Mucosa of stomach (tissue), 1 donor: ENCODE results near the gene LPAR3.

Experiments
- H3K27me3 ChIP-seq: one replicate; pipeline ENCODE4 v1.7.0; 2013; ENCODE audit warnings: mild to moderate bottlenecking, low read length; ENCODE audit not compliant: control insufficient read depth, insufficient read depth
- H3K36me3 ChIP-seq: one replicate; pipeline ENCODE4 v1.7.0; 2013; ENCODE audit warnings: low read length; ENCODE audit not compliant: control insufficient read depth, insufficient read depth
- H3K4me1 ChIP-seq: one replicate; pipeline ENCODE4 v1.7.0; 2013; ENCODE audit warnings: mild to moderate bottlenecking, low read length; ENCODE audit not compliant: control insufficient read depth, insufficient read depth
- H3K4me3 ChIP-seq: one replicate; pipeline ENCODE4 v1.7.0; 2013; ENCODE audit warnings: low read length
- H3K9ac ChIP-seq: one replicate; pipeline ENCODE4 v1.7.0; 2013; ENCODE audit warnings: mild to moderate bottlenecking, low read length, moderate library complexity
- H3K9me3 ChIP-seq: one replicate; pipeline ENCODE4 v1.7.0; 2013; ENCODE audit warnings: mild to moderate bottlenecking, low read length, moderate library complexity; ENCODE audit not compliant: control insufficient read depth
- donor health status: Pancreatic carcinoma.

LPAR3 gene

GRCh38 chr1:84851839-84852238 is 41.2 kb downstream of the LPAR3 start:
- Histone ChIP-seq H3K4me3 (no peak overlapping the region), H3K9me3 (no peaks in the 10 kb centered on the region), H3K27me3 (no peaks in the 10 kb centered on the region), H3K9ac (no peak overlapping the region), H3K36me3 (no peaks in the 10 kb centered on the region), H3K4me1 (peaks cover 32% of the 10 kb centered on the region)

GRCh38 chr1:84849357-84849975 is 43.5 kb downstream of the LPAR3 start:
- no peaks in the 10 kb centered on the region for H3K36me3 ChIP-seq
- H3K9ac ChIP-seq, result no peak overlapping the region
- peaks cover 24% of the 10 kb centered on the region for H3K4me1 ChIP-seq
- no peaks in the 10 kb centered on the region for H3K9me3 ChIP-seq
- H3K27me3 ChIP-seq, result no peaks in the 10 kb centered on the region
- H3K4me3 ChIP-seq, result no peak overlapping the region

GRCh38 chr1:84847253-84848250 is 45.5 kb downstream of the LPAR3 start:
- Histone ChIP-seq H3K9me3 (no peaks in the 10 kb centered on the region), H3K9ac (no peak overlapping the region), H3K4me1 (peaks cover 19% of the 10 kb centered on the region), H3K4me3 (no peak overlapping the region), H3K27me3 (no peaks in the 10 kb centered on the region), H3K36me3 (no peaks in the 10 kb centered on the region)

- no peak overlapping the region for H3K4me3 ChIP-seq
- peaks cover 19% of the 10 kb centered on the region for H3K4me1 ChIP-seq
- no peaks in the 10 kb centered on the region for H3K36me3 ChIP-seq
- H3K9ac ChIP-seq, result no peak overlapping the region
- no peaks in the 10 kb centered on the region for H3K9me3 ChIP-seq
- H3K27me3 ChIP-seq, result no peaks in the 10 kb centered on the region
Observed at GRCh38 chr1:84846387-84846786, 46.6 kb downstream of the LPAR3 start.

GRCh38 chr1:84845357-84845756 is 47.6 kb downstream of the LPAR3 start:
- Histone ChIP-seq H3K27me3 (no peaks in the 10 kb centered on the region), H3K4me3 (no peak overlapping the region), H3K4me1 (peaks cover 19% of the 10 kb centered on the region), H3K36me3 (no peaks in the 10 kb centered on the region), H3K9ac (no peak overlapping the region), H3K9me3 (no peaks in the 10 kb centered on the region)

- Histone ChIP-seq H3K4me1 (peaks cover 19% of the 10 kb centered on the region), H3K4me3 (no peak overlapping the region), H3K36me3 (no peaks in the 10 kb centered on the region), H3K27me3 (no peaks in the 10 kb centered on the region), H3K9ac (no peak overlapping the region), H3K9me3 (no peaks in the 10 kb centered on the region)
Observed at GRCh38 chr1:84844094-84844493, 48.9 kb downstream of the LPAR3 start.

- H3K9me3 ChIP-seq, result no peaks in the 10 kb centered on the region
- no peaks in the 10 kb centered on the region for H3K27me3 ChIP-seq
- no peak overlapping the region for H3K4me3 ChIP-seq
- H3K9ac ChIP-seq, result no peak overlapping the region
- H3K4me1 ChIP-seq, result peaks cover 17% of the 10 kb centered on the region
- H3K36me3 ChIP-seq, result no peaks in the 10 kb centered on the region
Observed at GRCh38 chr1:84842748-84843231, 50.2 kb downstream of the LPAR3 start.

GRCh38 chr1:84841971-84842370 is 51.0 kb downstream of the LPAR3 start:
- H3K27me3 ChIP-seq, result no peaks in the 10 kb centered on the region
- H3K4me1 ChIP-seq, result peaks cover 9% of the 10 kb centered on the region
- no peak overlapping the region for H3K4me3 ChIP-seq
- H3K36me3 ChIP-seq, result no peaks in the 10 kb centered on the region
- H3K9ac ChIP-seq, result no peak overlapping the region
- no peaks in the 10 kb centered on the region for H3K9me3 ChIP-seq

- no peaks in the 10 kb centered on the region for H3K36me3 ChIP-seq
- no peaks in the 10 kb centered on the region for H3K9me3 ChIP-seq
- H3K4me3 ChIP-seq, result no peak overlapping the region
- H3K27me3 ChIP-seq, result no peaks in the 10 kb centered on the region
- H3K9ac ChIP-seq, result no peak overlapping the region
- H3K4me1 ChIP-seq, result peaks cover 10% of the 10 kb centered on the region
Observed at GRCh38 chr1:84840346-84840745, 52.7 kb downstream of the LPAR3 start.

GRCh38 chr1:84839544-84839943 is 53.5 kb downstream of the LPAR3 start:
- Histone ChIP-seq H3K9ac (no peak overlapping the region), H3K4me3 (no peak overlapping the region), H3K4me1 (peaks cover 11% of the 10 kb centered on the region), H3K36me3 (no peaks in the 10 kb centered on the region), H3K27me3 (no peaks in the 10 kb centered on the region), H3K9me3 (no peaks in the 10 kb centered on the region)

- Histone ChIP-seq H3K27me3 (no peaks in the 10 kb centered on the region), H3K9me3 (no peaks in the 10 kb centered on the region), H3K4me1 (peaks cover 16% of the 10 kb centered on the region), H3K36me3 (no peaks in the 10 kb centered on the region), H3K4me3 (no peak overlapping the region), H3K9ac (no peak overlapping the region)
Observed at GRCh38 chr1:84836145-84836544, 56.9 kb downstream of the LPAR3 start.

- Histone ChIP-seq H3K4me3 (no peak overlapping the region), H3K36me3 (no peaks in the 10 kb centered on the region), H3K4me1 (peaks cover 16% of the 10 kb centered on the region), H3K27me3 (no peaks in the 10 kb centered on the region), H3K9ac (no peak overlapping the region), H3K9me3 (no peaks in the 10 kb centered on the region)
Observed at GRCh38 chr1:84835169-84835568, 57.8 kb downstream of the LPAR3 start.
